Measurements from ENCODE around the gene HMGXB3.

The HMGXB3 gene, protein sequence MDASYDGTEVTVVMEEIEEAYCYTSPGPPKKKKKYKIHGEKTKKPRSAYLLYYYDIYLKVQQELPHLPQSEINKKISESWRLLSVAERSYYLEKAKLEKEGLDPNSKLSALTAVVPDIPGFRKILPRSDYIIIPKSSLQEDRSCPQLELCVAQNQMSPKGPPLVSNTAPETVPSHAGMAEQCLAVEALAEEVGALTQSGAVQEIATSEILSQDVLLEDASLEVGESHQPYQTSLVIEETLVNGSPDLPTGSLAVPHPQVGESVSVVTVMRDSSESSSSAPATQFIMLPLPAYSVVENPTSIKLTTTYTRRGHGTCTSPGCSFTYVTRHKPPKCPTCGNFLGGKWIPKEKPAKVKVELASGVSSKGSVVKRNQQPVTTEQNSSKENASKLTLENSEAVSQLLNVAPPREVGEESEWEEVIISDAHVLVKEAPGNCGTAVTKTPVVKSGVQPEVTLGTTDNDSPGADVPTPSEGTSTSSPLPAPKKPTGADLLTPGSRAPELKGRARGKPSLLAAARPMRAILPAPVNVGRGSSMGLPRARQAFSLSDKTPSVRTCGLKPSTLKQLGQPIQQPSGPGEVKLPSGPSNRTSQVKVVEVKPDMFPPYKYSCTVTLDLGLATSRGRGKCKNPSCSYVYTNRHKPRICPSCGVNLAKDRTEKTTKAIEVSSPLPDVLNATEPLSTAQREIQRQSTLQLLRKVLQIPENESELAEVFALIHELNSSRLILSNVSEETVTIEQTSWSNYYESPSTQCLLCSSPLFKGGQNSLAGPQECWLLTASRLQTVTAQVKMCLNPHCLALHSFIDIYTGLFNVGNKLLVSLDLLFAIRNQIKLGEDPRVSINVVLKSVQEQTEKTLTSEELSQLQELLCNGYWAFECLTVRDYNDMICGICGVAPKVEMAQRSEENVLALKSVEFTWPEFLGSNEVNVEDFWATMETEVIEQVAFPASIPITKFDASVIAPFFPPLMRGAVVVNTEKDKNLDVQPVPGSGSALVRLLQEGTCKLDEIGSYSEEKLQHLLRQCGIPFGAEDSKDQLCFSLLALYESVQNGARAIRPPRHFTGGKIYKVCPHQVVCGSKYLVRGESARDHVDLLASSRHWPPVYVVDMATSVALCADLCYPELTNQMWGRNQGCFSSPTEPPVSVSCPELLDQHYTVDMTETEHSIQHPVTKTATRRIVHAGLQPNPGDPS (N-terminal part only)

DNA sequence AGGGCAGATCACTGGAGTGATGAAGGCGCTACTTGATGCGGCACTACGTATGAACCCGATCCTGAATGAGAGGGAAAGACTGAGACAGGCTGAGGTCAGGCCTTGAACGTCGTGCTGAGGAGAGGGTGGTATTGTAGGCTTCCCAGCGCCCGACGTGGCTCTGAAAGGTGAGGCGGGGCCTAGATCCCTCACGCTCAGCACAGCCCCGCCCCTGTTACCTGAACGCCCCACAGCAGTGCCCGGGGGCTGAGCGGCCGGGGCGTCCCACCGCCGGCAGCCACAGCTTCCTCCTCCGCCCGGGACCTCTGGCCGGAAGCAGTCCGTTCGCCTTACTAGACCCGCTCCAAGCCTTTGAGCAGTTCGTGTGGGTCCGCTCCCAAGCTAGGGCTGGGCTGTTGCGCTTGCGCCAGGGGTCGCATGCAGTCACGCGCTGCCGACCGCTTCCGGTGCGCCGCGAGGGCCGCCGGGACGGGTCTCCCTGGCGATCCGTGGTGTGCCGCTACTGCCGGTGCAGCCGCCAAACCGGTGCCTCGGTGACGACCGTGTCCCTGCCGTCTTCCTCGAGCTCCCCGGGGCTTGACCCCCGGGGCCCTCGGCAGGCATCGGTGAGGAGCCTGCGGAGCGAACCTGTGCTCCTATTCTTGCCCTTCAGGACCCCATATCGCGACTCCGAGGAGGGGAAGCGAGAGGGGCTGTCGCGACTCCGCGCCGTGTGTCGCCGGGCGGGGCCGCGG is at the start of gene HMGXB3, which contains the start of gene TIGD6:
Gene HMGXB3 (plus strand): TSS at position 484 of the 734 bp plus-strand sequence. CDS start 4,114 bp downstream, outside the sequence.
Gene TIGD6 (minus strand): TSS at position 399 of the 734 bp plus-strand sequence. CDS start 4,306 bp downstream, outside the sequence.
- DNase-seq (ENCODE audit: low spot score) = peak; percentile 95

DNA sequence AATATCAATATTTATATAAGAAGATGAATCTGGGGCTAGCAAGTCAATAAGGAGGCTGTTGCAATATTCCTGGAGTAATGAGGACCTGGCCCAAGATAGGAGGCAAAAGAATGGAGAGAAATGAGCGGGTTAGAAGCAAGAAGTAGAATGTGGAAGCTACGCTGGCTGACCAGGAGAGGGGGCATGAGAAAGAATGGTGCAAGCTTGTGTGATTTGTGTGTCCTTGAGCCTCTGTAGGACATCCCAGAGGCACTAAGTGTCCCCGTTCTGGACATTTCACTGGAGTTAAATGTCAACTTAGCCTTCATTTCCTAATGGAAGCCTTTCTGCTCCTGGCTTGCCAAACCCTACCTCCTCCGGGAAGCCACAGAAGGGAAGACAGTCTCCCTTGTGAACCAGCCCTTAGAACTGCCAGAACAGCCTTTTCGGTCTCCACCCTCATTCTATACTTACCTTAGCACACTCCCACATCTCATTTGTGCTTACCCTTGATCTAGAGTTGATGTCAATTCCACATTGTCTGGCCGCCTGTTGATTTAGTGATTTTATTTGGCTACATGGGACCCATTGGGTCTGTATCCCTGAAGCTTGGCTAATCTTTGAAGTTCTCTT is 49.3 kb upstream of the HMGXB3 start:
- no peak for DNase-seq (ENCODE audit: low spot score)

DNA sequence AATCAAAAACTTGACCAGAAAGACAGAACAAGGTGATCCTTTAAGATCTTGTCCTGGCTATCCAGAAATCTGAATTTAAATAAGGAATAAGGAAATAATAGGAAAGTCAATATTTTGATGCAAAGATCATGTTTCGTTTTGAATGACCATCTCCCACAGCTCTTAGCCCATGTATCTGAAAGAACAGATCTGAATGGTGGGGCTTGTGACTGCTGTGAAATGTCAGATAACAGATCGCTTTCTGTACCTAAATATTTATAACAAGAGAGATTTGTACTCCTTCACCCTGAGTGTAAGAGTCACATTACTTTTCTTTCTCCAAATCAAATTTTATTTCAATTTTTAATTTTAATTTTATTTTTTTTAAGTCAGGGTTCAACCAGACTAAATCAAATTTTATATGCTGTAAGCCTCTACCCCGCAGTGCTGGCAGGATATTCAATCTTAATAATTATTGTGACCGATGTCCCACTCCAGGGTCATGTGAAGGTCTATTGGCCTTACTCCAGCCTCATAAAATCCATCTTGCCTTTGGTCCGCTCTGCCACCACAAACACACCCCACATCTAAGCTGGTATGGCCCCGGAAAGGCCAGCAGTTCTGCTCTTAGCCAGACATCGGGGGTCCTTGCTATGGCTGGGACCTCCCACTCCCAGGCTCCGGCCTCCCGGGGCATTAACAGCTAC is 47.0 kb upstream of the HMGXB3 start:
- no peak for DNase-seq (ENCODE audit: low spot score)

DNA sequence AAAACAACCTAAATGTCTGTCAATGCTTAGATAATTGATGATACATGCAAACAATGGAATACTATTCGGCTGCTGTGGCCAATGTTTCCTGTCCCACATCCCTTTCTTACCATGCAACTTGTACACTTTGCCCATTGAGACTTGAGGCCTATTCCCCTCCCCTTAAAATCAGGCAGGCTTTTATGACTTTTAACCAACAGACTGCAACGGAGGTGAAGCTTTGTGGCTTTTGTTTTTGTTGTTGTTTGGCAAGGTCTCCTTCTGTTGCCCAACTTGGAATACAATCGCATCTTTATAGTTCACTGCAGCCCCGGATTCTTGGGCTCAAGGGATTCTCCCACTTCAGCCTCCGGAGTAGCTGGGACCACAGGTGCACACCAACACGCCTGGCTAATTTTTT is 45.7 kb upstream of the HMGXB3 start:
- DNase-seq (ENCODE audit: low spot score) = no peak

DNA sequence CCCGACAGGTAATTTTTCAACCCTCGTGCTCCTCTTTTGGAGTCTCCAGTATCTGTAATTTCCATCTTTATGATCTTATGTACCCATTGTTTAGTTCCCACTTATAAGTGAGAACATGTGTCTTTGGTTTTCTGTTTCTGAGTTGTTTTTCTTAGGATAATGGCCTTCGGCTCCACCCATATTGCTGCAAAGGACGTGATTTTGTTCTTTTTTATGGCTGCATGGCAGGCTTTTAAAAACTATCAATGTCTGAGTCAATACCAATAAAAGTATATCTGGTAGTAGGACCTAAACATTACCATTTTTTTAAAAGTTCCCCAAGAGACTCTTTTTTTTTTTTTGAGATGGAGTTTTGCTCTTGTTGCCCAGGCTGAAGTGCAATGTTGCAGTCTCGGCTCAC is 43.9 kb upstream of the HMGXB3 start:
- DNase-seq (ENCODE audit: low spot score) = no peak

DNA sequence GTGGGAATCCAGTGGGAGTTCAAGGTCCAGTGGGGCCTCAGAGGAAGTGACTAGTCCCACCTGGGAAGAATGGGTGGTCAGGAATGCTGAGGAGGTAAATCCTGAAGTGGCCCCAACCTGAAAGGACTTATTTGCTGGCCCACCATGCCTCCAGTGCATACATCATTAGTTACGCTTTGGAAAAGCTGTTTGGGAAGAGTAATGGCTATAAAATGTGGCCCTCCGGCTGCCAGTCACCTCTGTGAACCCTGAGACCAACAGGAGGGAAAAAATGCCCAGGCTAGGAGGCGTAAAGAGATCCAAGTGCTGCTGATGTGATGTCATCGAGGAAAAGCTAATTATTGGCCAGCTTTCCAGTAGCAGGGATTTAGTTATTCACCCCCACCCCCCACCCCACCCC is 42.7 kb upstream of the HMGXB3 start:
- DNase-seq (ENCODE audit: low spot score) = no peak

DNA sequence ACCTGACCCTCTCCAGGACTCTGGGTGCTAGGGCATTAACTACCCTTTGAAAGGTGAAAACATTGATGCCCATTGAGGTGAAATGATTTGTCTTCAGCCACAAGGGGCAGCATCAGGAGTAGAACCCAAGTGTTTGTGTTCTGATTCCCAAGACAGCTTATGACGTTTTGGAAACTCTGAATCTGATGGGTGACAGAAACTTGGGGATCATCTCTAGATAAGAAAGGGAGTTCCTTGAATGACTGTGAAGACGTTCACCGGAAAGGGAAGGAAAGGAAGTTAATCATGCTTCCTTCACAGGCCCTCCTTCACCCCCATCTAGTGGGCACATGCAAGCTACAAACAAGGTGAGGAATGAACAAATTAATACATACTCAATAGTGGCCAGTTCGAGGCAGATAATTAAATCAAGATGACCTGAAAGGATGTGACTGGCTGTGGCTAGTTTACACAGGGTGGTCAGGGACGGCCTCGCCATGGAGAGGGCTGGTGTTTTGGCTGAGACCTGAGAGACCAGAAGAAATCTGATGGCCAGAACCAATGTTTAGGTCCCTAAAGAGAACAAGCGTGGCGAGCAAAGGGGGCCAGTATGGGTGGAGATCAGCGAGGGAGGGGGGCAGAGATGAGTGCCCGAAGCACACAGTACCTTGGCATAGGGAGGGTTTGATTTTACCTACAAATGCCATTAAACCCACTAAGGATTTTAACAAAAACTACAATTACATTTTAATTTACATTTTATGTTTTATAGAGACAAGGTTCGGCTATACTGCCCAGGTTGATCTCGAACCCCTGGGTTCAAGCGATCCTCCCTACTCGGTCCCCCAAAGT is 40.9 kb upstream of the HMGXB3 start:
- peak; percentile 56 for DNase-seq (ENCODE audit: low spot score)

DNA sequence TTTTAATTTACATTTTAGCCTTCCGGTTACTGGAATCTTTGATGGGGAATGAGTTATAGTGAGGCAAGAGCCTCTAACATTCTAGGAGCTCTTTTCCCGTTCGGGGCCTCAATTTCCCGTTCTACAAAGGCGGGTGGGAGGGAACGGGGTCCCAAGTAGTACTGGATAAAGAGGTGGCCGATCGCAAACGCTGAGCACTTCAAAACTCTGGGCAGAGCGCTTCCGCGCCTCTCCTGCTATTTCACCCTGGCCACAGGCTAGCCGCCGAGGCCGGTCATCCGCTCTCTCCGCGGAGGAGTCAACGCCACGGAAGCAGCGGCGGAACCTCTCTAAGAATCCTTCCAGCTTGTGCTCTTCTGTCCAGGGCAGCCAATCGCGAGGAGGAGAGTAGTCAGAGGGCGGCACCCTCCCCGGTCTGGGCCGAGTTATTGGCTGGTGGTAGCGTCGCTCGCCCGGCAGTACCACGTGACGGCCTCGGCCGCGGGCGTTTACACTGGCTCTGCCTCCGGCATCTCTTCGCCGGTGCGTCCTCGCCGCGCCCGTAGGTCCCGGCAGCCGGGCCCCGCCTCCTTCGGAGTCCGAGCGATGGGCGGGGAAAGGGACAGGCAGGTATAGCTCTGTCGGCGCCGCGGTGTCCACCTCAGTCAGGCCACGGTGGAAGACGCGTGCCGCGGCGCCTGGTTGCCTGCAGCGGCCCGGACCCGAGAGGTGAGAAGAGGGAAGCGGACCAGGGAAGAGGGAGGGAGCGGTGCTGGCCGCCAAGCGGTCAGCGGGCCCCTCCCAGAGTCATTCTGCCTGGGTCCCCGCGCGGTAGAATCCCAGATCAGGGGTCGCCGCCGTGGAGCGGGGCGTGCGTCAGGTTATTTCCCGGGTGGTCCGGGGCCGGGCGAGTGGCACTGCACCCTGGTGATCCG is 40.0 kb upstream of the HMGXB3 start, which contains the start of gene SLC26A2:
Gene SLC26A2 (plus strand): TSS at position 487 of the 914 bp plus-strand sequence. CDS start 16,895 bp downstream, outside the sequence.
- DNase-seq (ENCODE audit: low spot score) = peak; percentile 96

DNA sequence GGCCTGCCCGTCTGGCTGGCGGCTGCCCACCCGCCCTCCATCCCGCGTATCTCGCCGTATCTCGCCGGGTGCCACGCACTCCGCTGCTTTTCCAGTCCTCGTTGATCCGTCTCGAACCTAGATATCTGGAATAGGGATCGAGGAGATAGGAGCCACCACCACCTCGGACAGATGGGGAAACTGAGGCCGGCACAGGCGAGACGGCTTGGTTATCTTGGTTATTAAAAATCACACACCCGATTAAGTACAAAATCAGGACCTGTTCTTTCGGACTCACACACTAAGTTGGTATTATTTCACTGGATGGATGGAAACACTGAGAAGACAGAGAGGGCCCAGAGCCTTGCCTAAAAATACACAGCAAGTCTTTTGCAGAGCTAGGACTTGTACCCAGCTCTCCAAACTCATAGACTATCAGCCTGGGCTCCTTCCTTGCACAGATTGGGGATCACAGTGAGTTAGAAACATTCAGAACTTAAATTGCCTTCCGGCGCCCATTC is 39.3 kb upstream of the HMGXB3 start:
- no peak for DNase-seq (ENCODE audit: low spot score)

DNA sequence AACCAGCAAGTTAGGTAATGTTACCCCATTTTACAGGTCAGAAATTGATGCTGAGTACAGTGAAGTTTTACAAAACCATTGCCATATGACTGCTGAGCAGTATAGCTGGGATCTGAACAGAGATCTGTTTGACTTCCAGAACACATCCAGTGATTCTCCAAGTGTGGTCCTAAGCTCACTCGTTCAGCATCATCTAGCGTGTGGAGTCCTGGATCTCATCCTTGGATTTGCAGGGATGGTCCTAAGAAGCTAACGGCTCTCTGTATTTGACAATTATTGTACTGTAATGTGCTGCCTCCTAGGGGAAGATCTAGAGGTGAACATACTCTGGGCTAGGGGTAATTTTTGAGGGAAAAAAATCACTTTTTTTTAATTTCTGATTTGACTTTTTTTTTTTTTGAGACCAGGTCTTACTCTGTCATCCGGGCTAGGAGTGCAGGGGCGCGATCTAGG is 38.6 kb upstream of the HMGXB3 start:
- peak; percentile 55 for DNase-seq (ENCODE audit: low spot score)

DNA sequence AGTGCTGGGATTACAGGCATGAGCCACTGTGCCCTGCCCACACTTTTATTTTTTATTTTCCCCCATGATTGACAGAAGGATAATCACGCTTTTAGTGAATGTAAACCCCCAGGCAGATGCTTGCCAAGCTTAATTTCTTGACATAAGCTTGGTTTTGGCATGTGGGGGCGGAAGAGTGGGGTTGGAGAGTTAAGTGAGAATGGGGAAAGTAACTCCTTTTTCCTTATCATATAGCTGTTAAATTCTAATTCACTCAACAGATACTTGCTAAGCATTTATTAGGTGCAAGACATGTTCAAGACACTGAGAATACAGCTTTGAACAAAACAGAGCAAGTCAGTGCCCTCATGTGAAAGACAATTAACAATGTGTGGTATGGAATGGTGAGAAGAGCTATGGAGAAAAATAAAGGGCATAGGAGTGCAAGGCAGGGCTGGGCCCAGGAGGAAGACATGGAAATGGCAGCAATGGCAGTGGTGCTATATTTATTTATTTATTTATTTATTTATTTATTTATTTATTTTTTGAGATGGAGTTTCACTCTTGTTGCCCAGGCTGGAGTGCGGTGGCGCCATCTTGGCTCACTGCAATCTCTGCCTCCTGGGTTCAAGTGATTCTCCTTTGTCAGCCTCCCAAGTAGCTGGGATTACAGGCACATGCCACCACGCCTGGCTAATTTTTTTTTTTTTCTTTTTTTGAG is 37.8 kb upstream of the HMGXB3 start:
- no peak for DNase-seq (ENCODE audit: low spot score)

DNA sequence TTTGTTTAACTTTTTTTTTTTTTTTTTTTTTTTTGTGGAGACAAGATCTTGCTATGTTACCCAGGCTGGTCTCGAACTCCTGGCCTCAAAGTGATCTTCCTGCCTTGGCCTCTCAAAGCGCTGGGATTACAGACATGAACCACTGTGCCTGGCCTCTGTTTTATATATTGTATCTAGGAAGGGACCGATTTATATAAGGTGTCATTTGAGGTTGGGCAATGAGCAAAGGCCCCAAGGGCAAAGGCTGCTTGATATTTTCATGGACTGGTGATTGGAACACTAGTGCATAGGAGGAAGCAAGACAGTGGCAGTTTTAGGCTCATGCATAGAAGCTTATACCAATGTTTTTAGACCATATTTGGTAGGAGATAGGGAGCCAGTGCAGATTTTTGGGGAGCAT is 36.8 kb upstream of the HMGXB3 start:
- DNase-seq (ENCODE audit: low spot score) = no peak

DNA sequence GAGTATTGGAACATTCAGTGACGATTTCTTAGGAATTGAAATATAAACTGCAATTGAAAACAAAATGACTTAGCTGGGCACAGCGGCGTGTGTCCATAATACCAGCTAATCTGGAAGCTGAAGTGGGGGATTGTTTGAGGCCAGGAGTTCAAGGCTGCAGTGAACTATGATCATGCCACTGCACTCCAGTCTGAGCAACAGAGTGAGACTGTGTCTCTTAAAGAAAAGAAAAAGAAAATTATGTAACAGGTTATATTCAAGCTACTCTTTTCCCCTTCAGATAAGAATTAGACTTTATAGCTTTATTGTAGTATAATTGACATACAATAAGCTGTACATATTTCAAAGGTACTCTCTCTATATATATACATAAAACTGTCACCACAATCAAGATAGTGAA is 33.6 kb upstream of the HMGXB3 start:
- DNase-seq (ENCODE audit: low spot score) = no peak

DNA sequence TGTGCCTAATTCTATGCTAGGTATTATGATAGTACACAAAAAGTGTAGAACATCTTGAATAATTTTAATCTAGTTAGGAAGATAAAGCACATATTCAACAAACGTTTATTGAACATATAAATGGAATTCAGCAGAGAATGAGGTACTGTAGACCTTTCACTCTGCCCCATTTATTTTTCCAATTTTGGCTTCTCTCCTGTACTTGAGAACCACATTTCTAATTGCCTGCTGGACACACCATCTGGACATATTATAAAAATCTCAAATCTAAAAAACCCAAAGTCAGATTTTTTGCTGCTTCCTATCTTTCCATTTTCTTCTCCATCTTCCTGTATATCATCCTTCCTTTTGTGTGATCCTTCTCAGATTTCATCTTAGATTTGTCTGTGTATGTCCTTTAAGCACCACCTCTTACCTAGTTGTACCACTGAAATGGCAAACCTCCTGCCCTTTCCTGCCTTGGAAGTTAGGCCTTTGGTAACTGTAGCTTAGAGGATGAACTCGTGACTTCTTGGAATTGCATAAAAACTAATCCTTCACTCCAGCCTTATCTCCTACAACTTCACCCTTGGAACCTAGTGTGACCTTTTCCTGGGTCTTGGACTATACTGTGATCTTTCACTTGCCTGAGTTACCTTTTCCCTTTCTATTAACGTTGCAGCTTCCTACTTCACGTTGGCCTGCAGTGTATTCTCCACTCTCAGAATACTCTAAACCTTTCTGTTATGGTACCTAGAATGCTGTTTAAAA is 31.2 kb upstream of the HMGXB3 start:
- DNase-seq (ENCODE audit: low spot score) = no peak

DNA sequence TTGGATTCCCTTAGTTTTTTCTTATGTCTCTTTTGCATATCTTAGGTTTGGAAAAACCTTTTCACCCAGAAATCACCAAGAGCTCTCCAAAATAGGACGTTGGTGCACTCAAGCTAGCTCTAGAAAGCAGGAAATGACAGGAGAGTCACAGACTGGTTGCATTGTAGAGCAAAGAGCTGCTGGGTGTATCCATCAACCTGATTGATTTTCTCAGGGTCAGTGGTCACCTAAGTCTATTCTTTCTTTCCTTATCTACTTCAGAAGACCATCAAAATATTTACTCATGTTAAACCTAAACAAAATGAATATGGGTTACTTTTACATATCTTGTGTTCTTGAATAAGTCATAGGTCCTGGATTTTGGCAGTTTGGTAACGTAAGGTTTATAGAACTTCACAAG is 25.1 kb upstream of the HMGXB3 start:
- DNase-seq (ENCODE audit: low spot score) = no peak

DNA sequence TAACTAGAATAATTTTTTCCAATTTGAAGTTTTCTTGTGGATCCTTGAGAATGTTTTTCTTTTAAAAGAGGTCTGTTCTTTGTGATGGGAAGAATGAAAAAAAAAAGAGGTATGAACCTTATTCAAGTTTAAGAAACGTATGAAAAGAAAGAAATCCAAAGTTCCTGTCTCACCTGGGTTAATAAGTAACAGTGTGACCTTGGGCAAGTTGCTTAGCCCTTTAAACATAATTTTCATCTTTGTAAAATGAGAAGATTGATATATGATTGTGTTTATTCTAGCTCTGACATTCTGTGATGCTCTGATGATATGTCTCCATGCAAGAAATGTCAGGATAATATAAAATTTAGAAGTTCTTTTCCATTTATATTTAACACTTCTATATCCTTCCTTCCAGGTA is 20.6 kb upstream of the HMGXB3 start:
- DNase-seq (ENCODE audit: low spot score) = no peak

DNA sequence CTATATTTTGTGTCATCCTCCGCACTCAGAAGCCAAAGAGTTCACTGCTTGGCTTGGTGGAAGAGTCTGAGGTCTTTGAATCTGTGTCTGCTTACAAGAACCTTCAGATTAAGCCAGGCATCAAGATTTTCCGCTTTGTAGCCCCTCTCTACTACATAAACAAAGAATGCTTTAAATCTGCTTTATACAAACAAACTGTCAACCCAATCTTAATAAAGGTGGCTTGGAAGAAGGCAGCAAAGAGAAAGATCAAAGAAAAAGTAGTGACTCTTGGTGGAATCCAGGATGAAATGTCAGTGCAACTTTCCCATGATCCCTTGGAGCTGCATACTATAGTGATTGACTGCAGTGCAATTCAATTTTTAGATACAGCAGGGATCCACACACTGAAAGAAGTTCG is 19.3 kb upstream of the HMGXB3 start:
- no peak for DNase-seq (ENCODE audit: low spot score)
